Inferior parietal cortex (tissue), 1 donor: Measurements from ENCODE around the gene NEK7.
"Not testable (repeated sequence)": the region's sequence is repeated elsewhere in the genome, so short reads cannot be mapped to it uniquely, and the experiment has no call there.

ENCODE experiments used
- DNase-seq: peaks from one replicate; pipeline ENCODE4 v3.0.0-alpha.2; 2016; ENCODE audit errors: extremely low spot score

Gene NEK7

GRCh38 chr1:198156745-198157240 is at the start of gene NEK7:
Gene NEK7, plus strand, starts transcription at chr1:198156998. Its CDS starts 75,583 bp downstream, at chr1:198232581.
- DNase-seq = peak; percentile 78

GRCh38 chr1:198107091-198107501 is 49.7 kb upstream of the NEK7 start:
- DNase-seq = no peak

GRCh38 chr1:198108636-198109370 is 48.0 kb upstream of the NEK7 start:
- no peak for DNase-seq

GRCh38 chr1:198109371-198109715 is 47.5 kb upstream of the NEK7 start:
- DNase-seq = no peak

- no peak for DNase-seq
Observed at GRCh38 chr1:198113342-198113750, 43.5 kb upstream of the NEK7 start.

GRCh38 chr1:198116069-198116468 is 40.7 kb upstream of the NEK7 start:
- no peak for DNase-seq

GRCh38 chr1:198116469-198116868 is 40.3 kb upstream of the NEK7 start:
- no peak for DNase-seq

- no peak for DNase-seq
Observed at GRCh38 chr1:198117267-198117666, 39.5 kb upstream of the NEK7 start.

GRCh38 chr1:198118134-198118533 is 38.7 kb upstream of the NEK7 start:
- no peak for DNase-seq

GRCh38 chr1:198119906-198120305 is 36.9 kb upstream of the NEK7 start:
- no peak for DNase-seq

GRCh38 chr1:198121056-198121826 is 35.6 kb upstream of the NEK7 start:
- DNase-seq = no peak

- DNase-seq = no peak
Observed at GRCh38 chr1:198122693-198123092, 34.1 kb upstream of the NEK7 start.

- no peak for DNase-seq
Observed at GRCh38 chr1:198123133-198123532, 33.7 kb upstream of the NEK7 start.

- DNase-seq = no peak
Observed at GRCh38 chr1:198124673-198125072, 32.1 kb upstream of the NEK7 start.

GRCh38 chr1:198125995-198126735 is 30.6 kb upstream of the NEK7 start:
- DNase-seq = no peak

- no peak for DNase-seq
Observed at GRCh38 chr1:198128533-198128932, 28.3 kb upstream of the NEK7 start.

GRCh38 chr1:198130053-198130452 is 26.7 kb upstream of the NEK7 start:
- not testable (repeated sequence) for DNase-seq

GRCh38 chr1:198132060-198132781 is 24.6 kb upstream of the NEK7 start:
- no peak for DNase-seq

GRCh38 chr1:198134252-198134651 is 22.5 kb upstream of the NEK7 start:
- no peak for DNase-seq

- DNase-seq = no peak
Observed at GRCh38 chr1:198135366-198135765, 21.4 kb upstream of the NEK7 start.

- no peak for DNase-seq
Observed at GRCh38 chr1:198141668-198142351, 15.0 kb upstream of the NEK7 start.
